ENCODE measurements around the gene DUSP28.
A peak's percentile ranks its signal among the peaks of the same experiment; 100 is the strongest.
"Not testable (repeated sequence)": the region's sequence is repeated elsewhere in the genome, so short reads cannot be mapped to it uniquely, and the experiment has no call there.

DUSP28 gene

GRCh38 chr2:240560480-240561324, 545 bp downstream of the DUSP28 start:
- peak; percentile 99 to 100 for DNase-seq (ENCODE audit: low read depth in 2 of 2)

- no peak for DNase-seq (ENCODE audit: low read depth in 2 of 2)
These were observed 1.3 kb downstream of the DUSP28 start for GRCh38 chr2:240561325-240561971.

- DNase-seq (ENCODE audit: low read depth in 2 of 2) = not testable (repeated sequence)
These were observed 3.1 kb downstream of the DUSP28 start for GRCh38 chr2:240563231-240563630.

DNA sequence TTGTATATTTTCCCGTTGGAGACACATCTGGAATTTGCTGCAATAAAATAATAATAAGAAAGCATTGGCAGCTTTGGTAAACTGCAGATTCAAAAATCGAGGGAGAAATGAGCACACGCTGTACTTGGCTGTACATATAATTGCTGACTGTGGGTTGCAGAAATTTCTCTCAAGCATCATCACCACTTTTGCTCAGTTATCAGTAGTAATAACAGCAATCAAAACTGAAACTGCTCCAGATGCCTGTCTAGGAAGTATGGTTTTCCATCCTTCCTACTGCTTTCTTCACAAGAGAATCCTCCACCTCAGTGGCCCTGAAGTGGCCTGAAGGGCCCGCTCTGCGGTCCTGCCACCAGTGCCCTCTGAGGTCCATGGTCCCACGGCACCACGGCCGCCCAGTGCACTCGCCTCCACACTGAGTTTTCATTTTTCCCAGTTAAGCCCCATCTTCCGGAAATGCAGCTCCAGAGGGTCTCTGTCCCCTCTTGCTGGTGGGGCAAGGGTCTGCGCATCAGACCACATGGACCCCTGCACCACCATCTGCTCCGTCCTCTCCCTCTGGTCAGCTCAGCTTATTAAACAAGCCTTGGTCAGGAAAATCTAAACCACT, 3.9 kb downstream of the DUSP28 start:
- no peak for DNase-seq (ENCODE audit: low read depth in 2 of 2)

DNA sequence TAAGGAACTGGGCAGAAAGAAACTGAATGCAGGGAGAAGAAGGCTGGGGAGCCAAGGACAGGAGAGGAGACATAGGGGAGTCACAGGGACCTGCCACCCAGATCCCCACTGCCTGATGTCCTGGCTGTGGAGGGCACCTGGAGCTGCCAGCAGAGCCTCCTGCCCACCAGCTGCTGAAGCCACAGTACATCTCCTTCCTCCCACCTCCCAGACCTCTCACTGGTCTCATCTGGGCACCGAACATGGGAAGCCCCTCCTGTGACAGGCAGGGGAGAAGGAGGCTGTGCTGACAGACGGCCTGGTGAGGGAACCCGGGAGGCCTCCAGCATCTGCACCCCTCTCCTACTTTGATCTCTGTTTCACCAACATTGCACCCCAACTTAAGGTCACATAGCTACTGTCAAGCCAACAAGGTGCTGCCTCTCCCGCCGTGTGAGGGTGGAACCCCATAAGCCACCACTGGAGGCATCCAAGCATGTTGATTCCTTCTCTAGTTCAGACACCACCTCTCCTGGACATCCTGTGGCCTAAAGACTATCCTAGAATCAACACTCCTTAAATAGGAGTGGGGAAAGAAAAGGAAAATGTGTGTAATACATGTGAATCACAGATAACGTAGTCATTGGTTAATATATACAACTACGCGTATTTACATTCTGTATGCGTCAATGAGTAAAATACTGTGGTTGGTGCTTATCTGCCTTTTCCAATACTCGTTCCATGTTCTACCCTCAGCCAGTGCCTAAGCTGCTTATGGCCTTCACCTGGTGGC, 4.6 kb downstream of the DUSP28 start:
- no peak for DNase-seq (ENCODE audit: low read depth in 2 of 2)

DNA sequence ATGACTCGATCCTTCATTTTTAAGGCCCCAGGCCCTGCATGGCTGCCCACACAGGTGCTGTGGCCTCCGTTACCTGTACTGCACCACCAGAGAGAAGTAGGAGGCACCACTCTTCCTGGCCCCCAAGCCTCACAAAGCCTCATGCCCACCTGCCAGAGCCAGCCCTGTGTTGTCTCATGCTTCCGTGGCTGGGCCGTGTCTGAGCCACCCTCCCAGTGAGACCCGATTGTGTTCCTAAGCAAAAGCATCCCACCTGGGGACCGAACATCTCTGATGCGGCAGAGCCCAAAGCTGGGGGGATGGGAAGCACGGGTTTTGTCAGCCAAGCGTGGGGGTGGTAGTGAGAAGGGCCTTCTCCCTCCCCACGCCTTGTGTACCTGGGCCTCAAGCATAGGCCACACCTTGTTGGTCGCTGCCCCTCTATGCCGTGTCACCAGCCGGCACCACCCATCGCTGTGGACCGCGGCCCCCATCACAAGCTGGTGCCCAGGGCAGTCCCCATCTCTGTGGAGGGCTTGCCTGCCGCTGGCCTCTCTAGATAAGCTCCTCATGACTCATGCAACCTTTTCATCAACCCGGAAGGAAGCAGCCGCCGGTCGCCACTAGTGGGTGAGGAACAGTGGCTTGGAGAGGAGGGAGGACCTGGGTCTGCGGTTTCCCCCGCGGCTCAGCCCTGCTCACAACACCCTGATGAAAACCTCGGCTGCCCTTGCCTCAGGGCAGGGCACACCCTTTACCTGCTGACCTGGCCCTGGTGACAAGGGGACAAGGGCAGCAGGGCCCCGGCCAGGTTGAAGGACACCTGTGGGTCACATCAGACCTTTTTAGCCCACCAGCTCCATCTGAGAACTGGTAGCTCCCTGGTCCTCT, 5.4 kb downstream of the DUSP28 start:
- peak; percentile 75 to 82 for DNase-seq (ENCODE audit: low read depth in 2 of 2)

DNA sequence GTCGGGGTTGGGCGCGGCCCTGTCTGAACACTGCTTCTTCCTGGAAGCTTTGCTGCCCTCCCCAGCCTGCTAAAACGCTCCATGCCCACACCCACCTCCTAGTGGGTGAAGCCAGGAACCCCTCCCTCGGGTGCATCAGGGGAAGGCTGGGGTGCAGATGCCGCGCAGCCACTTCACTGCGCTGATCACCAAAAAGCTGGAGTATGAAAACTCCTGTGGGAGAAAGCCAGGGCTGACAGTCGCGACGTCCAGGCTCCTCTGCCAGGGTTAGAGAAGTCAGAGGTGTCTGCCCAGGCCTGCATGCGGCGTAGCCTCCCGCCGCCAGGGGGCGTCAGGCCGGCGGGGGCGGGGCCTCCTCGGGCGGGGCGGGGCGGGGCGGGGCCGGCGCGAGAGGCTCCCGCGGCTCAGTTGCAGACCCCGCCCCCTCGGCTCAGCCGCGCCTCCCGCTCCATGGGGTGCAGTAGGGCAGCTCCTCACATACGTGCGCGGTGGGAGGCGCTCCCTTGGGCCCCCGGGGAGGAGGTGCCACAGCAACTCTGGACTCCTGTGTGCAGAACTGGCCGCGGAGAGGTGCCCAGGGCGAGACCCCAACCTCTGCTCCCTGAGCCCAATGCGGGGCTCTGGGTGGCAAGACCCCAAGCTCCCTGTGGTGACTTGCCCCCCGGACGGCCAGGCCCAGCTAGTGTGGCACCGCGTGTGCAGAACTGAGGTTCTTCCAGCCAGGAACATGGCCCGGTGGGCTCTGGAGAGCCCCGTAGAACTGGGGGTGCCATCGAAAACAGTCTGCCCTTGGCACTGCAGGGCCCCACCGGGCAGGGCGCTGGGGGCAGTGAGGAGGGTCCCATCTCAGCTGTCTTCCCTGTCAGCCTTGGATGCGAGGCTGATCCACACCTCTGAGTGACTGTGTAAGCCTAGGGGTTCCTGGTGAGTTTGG, 6.3 kb downstream of the DUSP28 start:
- peak; percentile 93 to 94 for DNase-seq (ENCODE audit: low read depth in 2 of 2)

- no peak for DNase-seq (ENCODE audit: low read depth in 2 of 2)
These were observed 7.1 kb downstream of the DUSP28 start for GRCh38 chr2:240567137-240567871.

DNA sequence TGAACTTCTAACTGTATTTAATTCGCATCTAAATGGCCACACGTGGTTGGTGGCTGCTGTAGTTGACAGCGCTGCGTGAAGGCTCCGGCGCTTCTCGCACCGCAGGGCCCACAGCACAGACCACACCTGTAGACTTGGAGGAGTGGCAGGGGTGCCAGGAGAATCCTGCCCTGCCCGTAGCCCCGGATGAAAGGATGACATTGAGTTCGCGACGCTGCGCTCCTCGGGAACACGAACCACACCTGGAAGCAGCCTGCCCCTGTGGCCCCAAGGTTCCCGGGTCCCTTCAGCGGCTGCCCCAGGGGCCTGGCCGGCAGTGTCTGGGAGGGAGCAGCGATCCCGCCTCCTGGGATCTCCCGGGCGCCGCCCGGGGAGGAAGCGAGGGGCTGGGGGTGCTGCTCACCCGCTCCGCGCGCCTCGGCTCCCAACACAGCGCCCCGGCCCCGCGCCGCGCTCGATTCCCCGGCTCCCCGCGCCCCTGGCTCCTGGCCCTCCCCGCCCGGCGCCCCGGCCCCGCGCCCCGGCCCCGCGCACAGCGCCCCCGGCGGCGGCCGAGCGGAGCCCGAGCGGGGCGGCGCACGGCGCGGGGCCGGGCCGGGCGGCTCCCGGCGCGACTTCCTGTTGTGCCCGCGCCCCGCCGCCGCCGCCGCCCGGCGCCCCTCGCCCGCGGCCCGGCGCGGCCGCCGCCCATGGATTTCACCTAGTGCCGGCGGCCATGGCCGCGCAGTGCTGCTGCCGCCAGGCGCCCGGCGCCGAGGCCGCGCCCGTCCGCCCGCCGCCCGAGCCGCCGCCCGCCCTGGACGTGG, 7.9 kb downstream of the DUSP28 start, which contains the start of gene RNPEPL1:
Gene RNPEPL1 (plus strand): TSS at position 613 of the 806 bp plus-strand sequence. CDS start 103 bp downstream, at position 716.
- no peak for DNase-seq (ENCODE audit: low read depth in 2 of 2)

GRCh38 chr2:240568678-240569522, 8.7 kb downstream of the DUSP28 start:
- DNase-seq (ENCODE audit: low read depth in 2 of 2) = no peak

DNA sequence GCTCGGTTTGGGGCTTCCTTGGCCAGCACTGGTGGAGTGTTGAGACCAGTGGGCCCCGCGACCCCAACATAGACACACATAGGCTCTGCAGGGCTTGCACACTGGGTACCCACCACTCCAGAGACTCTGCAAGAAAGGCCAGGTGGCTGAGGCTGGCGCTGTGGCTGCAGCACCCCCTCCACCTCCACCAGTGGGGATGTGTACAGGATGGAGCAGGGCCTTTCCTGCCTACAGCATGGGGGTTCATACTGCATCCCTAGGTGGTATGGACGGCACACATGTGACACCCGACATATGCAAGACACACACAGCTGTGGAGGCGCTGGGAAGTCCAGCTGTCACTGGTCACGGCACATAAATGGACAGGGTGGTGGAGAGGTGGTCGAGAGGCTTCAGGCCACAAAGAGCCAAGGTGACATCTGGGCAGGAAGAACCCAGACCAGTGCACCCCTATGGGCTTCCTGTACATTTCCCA, 9.4 kb downstream of the DUSP28 start:
- no peak for DNase-seq (ENCODE audit: low read depth in 2 of 2)

DNA sequence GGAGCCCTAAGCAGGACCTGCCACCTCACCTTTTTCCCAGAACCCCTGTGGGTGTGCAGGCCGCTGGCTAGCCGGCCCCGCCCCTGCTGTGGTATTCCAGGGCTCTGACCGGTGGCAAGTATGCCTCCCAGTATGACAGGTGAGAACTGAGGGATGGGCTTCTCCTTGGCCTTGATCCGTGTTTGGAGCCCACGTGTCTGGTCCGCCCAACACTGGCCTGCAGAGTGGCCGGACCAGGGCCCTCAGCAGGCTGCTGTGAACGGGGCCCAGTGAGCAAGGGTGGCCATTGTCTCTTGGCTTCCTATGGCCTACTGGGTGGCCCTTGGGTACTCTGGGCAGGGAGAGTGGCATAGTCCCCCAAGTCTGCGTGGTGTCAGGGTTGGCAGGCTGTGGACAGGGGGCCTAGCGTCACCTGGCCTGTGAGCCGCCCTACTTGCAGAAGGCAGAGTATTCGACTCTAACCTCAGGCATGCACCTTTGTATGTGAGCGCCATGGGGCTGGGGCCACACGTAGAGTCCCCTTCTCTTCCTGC, 9.9 kb downstream of the DUSP28 start:
- DNase-seq (ENCODE audit: low read depth in 2 of 2) = no peak

DNA sequence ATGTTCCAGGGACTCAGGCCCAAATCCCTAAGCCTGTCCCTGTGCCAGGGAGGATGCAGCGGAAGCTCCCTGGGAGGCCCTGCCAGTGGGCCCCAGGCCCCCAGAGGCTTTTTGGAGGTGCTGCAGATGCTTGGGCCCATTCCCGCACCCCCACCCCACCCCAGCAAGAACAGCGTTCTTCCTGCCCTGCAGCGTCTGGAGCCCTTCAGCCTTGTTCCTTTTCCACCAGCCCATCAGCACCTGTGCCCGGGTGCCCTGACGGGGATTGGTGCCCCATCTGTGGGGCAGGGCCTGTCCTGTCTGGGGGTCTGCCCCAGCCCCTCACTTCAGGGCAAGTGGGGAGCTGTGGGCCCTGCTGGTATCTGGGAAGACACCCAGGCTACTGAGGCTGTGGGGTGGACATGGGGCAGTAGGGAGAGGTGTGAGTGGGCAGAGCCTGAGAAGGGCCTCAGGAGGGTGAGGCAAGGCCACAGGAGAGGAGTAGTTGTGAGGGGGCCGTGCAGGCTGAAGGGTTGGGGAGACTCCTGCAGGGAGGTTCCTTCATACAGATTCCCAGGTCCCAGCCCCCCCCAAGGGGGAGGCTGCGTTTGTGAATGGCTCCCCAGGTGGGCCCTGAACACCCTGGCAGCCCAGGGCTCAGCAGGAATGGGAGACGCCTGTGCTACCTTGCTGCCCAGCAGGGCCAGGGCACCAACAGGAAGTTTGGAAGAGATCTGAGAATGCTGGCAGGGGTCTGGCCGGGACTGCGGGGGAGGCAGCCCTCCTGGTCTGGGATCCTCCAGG, 10.6 kb downstream of the DUSP28 start:
- DNase-seq (ENCODE audit: low read depth in 2 of 2) = no peak

GRCh38 chr2:240571314-240571973, 11.3 kb downstream of the DUSP28 start:
- DNase-seq (ENCODE audit: low read depth in 2 of 2) = no peak

Measured in activated CD4-positive, alpha-beta T cell treated with anti-CD3 and anti-CD28 coated beads for 24 hours (primary cell).